Sciatic nerve (tissue), 2 donors: ENCODE measurements around the gene ANXA5. TPM values are rescaled to one million over a fixed set of nuclear protein-coding genes. Genes with fewer than 3 reads are reported as not detected.
"Not testable (repeated sequence)": the region's sequence is repeated elsewhere in the genome, so short reads cannot be mapped to it uniquely, and the experiment has no call there.

Source experiments
- ATAC-seq: fragments of 200-7000 bp; cut with Tn5 transposase; one replicate; pipeline ENCODE4 v1.9.1; 2020; ENCODE audit warnings: mild to moderate bottlenecking, moderate library complexity
- DNase-seq: peaks from one replicate; pipeline ENCODE4 v3.0.0-alpha.2; 2020; ENCODE audit warnings: low spot score
- intact Hi-C: fragments of 100-400 bp; cut with DNase I; formaldehyde crosslinking; loops from one replicate; pipeline ENCODE4 v1.14.2; 2022
- total RNA-seq: library from RNA; stranded (reverse); fragmentation: NEBNext Ultra II Directional; extraction: Animal tissue kit (Norgen Biotek cat#: 25700); gene quantifications from one replicate; pipeline ENCODE4 v1.2.1, GENCODE V29; 2021
- donor health status: DM: no; HTN: no; CAD: no.
- donor health status: DM: no; HTN: no; CAD: no.

The ANXA5 gene
- total RNA-seq, result 280 TPM

GRCh38 chr4:121696581-121697461 lies at the start of gene ANXA5:
TSS of gene ANXA5 (minus strand) at chr4:121696980. CDS start at chr4:121696589, 391 bp downstream.
- ATAC-seq, result peak; percentile 93
- peak; percentile 93 for DNase-seq
- intact Hi-C loops, result no loop called here

DNA sequence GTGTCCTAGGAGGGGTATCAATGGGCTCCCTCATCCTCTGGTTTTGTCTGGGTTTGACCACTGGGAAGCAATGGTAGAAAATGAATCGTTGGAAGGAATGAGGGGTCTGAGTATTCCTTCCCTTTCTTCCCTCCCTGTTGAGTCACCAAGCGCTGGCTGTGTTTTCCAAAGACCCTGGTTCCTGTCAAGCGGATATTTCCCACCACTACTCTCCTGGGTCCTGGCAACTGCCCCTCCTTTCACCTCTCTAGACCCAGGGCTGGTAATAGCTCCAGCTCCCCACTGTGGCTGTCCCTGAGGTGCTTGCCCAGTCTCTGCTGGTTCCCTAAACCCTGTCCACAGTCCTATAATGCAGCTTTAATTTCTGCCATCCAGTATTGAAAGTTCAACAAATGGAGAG lies 46.0 kb upstream of the ANXA5 start:
- ATAC-seq (no peak), DNase-seq (no peak)
- intact Hi-C loops, result no loop called here

GRCh38 chr4:121741751-121742150 lies 45.0 kb upstream of the ANXA5 start:
- no peak for DNase-seq
- intact Hi-C loops, result no loop called here
- ATAC-seq, result no peak

DNA sequence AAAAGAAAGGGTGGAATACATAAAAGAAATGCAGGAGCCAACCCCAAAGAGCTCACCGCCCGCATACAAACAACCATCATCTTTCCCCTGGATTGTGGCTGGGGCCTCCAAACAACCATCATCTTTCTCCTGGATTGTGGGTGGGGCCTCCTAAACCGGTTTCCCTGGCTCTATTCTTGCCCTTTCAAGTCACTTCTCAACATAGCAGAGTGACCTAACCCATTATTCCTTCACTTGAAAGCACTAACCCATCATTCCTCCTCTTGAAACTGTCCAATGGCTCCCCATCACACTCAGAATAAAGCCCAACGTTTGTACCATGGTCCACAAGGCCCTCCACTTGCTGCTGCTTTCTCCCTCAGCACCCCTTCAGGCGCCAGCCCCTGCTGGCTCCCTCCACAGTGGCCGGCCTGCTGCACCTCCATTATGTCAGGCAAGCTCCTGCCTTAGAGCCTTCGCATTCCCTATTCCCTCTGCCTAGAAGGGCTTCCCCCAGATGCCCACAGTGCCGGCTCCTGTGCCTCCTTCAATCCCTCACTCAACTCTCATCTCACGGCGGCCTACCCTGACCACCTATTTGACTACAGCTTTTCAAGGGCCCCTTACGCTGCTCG lies 44.1 kb upstream of the ANXA5 start:
- ATAC-seq, result no peak
- no peak for DNase-seq

DNA sequence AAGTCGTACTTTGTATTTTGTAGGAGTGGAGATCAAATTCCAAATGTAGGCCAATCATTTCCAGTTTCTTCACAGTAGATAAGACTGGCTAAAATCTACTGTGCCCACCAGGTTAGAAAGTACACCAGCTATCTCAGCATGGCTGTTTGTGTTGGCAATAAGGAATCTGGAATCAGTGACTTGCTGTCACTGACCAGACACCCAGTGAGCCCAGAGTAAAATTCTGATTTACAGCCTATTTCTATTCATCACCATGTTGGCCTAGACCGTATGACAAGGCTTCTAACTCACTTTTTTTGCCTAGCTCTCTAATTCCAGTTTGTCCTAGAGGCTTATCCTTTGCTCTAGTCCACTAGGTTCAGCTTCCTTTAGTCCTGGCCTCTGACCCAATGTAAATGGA lies 42.8 kb upstream of the ANXA5 start:
- no peak for DNase-seq
- intact Hi-C loops, result no loop called here
- ATAC-seq, result no peak

More for the DNA sequence above, 44.1 kb upstream of the ANXA5 start:
- intact Hi-C loops, result no loop called here

- intact Hi-C loops, result no loop called here
- no peak for ATAC-seq
- no peak for DNase-seq
Measured at GRCh38 chr4:121738780-121739535, 42.2 kb upstream of the ANXA5 start.

- intact Hi-C loops, result no loop called here
- no peak for DNase-seq
- ATAC-seq, result no peak
Measured at GRCh38 chr4:121737846-121738554, 41.2 kb upstream of the ANXA5 start.

DNA sequence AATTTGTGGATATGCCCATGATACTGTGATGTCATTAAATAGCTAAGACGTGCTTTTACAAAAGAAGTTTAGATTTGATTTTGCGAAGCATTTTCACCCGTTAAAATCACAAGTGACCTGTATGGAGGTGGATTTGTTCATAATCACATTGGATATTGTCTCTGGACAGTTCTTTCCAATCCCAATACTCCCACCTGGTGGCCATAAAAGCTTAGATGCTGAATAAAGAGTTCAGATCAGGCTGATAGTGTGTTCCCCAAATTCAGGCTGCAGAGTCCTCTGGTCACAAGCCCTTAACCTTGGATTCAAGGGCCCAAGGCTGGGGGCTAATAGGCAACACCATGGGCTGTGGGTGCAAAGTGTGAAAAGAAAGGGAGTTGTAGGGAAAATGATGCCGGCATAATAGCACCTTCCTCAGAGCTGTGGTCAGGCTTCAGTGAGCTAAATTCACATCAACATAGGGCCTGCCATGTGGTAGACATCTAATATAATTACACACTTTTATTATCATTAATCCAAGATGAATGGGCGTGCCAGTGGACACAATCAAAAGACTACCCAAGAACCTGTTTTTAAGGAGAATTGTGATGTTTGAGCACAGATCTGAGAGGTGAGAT lies 40.1 kb upstream of the ANXA5 start:
- DNase-seq (no peak), ATAC-seq (peak; percentile 65)
- intact Hi-C loops, result no loop called here

GRCh38 chr4:121734571-121734970 lies 37.8 kb upstream of the ANXA5 start:
- no peak for DNase-seq
- intact Hi-C loops, result no loop called here
- no peak for ATAC-seq

DNA sequence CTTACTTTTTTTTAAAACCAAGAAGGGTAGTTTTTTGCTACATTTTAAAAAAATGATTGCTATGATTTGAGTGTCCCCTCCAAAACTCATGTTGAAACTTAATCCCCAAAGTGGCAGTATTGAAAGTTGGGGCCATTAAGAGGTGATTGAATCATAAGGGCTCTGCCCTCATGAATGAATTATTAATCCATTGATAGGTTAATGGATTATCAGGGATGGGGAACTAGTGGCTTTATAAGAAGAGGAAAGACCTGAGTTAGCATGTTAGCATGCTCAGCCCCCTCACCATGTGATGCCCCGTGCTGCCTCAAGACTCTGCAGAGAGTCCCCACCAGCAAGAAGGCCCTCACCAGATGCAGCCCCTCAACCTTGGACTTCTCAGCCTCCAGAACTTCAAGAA lies 37.2 kb upstream of the ANXA5 start:
- no peak for ATAC-seq
- no peak for DNase-seq
- intact Hi-C loops, result no loop called here

GRCh38 chr4:121729753-121730152 lies 33.0 kb upstream of the ANXA5 start:
- DNase-seq, ATAC-seq: not testable (repeated sequence)
- intact Hi-C loops, result loop anchor here (10.0 kb wide), 1 partner anchor 355 kb away; no protein-coding TSS in a partner anchor

- DNase-seq (no peak), ATAC-seq (no peak)
- intact Hi-C loops, result loop anchor here (10.0 kb wide), 1 partner anchor 354 kb away; no protein-coding TSS in a partner anchor
Measured at GRCh38 chr4:121728798-121729226, 32.0 kb upstream of the ANXA5 start.

DNA sequence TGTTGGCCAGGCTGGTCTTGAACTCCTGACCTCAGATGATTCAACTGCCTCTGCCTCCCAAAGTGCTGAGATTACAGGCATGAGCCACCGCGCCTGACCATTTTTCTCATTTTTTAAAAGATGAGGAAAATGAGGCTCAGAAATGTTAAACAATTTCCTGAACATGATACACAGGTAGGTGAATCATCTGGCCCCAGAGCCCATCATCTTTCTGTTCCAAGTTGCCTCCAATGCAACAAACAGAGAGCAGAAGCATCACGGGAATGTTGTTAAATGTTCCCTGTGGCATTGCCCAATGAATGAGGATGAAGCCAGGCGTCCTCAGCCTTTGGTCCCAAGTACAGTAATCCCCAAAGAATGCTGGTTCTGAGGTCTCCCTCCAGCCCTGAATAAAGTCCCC lies 31.3 kb upstream of the ANXA5 start:
- no peak for ATAC-seq
- intact Hi-C loops, result loop anchor here (10.0 kb wide), 1 partner anchor 353 kb away; no protein-coding TSS in a partner anchor

GRCh38 chr4:121726642-121727268 lies 30.0 kb upstream of the ANXA5 start:
- DNase-seq (no peak), ATAC-seq (peak; percentile 85)
- intact Hi-C loops, result loop anchor here (10.0 kb wide), 1 partner anchor 352 kb away; no protein-coding TSS in a partner anchor

More for the DNA sequence above, 31.3 kb upstream of the ANXA5 start:
- DNase-seq, result no peak

GRCh38 chr4:121724671-121725070 lies 27.9 kb upstream of the ANXA5 start:
- intact Hi-C loops, result loop anchor here (10.0 kb wide), 1 partner anchor 350 kb away; no protein-coding TSS in a partner anchor
- ATAC-seq, result no peak
- no peak for DNase-seq

GRCh38 chr4:121721700-121722099 lies 24.9 kb upstream of the ANXA5 start:
- ATAC-seq (no peak), DNase-seq (no peak)
- intact Hi-C loops, result loop anchor here (10.0 kb wide), 1 partner anchor 347 kb away; no protein-coding TSS in a partner anchor

DNA sequence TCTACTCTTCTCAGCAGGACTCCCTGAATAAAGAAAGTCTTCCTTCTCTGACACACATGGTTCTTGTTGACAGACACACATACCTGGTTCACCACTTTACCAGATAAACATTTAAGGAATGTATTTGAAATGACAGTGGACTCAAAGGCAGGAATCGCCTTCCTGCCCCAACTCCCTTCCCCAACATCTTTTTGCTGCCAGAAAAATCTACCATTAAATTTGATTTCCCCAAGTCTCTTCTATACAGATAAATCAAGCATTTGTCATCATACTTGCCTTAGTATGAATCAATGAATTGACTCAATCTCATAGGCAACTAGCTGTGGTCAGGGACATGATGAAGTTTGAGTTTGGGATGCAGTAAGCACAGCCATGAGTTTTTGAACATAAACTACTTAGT lies 23.3 kb upstream of the ANXA5 start:
- DNase-seq (no peak), ATAC-seq (no peak)
- intact Hi-C loops, result loop anchor here (10.0 kb wide), 1 partner anchor 345 kb away; no protein-coding TSS in a partner anchor
